ENCODE measurements around the gene ATL2. TPM values are rescaled to one million over a fixed set of nuclear protein-coding genes. Genes with fewer than 3 reads are reported as not detected.

ATL2 gene
- total RNA-seq, 2 experiments from 2014 or later = 52.8 to 54.5 TPM

DNA sequence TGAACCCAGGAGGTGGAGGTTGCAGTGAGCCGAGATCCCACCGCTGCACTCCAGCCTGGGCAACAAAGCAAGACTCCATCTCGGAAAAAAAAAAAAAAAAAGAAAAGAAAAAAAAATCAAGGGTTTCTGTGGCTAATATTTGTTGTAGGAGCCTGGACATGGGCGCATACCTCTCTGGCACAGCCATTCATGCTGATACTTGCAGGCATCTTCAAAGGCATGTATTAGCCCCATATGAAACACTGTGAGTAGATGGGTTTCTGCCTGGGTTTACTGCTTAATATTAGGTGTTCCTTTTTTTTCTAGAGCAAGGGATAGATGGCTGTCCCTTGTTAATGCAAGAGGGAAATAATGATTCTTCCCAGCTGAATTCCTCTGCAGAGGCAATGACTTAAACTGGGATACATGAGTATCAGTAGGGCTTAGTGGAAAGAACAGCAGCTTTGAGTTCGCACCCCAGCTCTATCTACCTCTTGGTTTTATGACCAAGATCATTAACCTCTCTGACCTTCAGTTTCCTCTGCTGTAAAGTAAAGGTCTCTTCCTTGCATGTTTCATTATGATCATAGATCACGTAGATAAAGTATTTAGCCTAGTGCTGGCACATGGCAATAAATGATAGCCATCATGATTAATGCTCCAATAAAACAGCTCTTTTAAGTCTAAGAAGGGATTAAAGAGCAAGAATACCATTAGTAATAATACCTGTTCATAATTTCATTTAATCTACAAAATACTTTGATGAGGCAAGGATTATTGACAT is 4.5 kb upstream of the ATL2 start:
- H3K27me3 Mint-ChIP-seq = no peaks in the 10 kb centered on the region
- H3K9me3 Mint-ChIP-seq = no peaks in the 10 kb centered on the region
- no peak overlapping the region for H3K27ac Mint-ChIP-seq
- H3K36me3 Mint-ChIP-seq (ENCODE audit: low read depth) = no peaks in the 10 kb centered on the region
- CTCF ChIA-PET = no interaction called here
- ATAC-seq = no peak
- H3K4me1 Mint-ChIP-seq (ENCODE audit: low read depth) = peaks cover 24% of the 10 kb centered on the region
- POLR2A ChIA-PET = no interaction called here
- TF ChIP-seq, protein P1, sequence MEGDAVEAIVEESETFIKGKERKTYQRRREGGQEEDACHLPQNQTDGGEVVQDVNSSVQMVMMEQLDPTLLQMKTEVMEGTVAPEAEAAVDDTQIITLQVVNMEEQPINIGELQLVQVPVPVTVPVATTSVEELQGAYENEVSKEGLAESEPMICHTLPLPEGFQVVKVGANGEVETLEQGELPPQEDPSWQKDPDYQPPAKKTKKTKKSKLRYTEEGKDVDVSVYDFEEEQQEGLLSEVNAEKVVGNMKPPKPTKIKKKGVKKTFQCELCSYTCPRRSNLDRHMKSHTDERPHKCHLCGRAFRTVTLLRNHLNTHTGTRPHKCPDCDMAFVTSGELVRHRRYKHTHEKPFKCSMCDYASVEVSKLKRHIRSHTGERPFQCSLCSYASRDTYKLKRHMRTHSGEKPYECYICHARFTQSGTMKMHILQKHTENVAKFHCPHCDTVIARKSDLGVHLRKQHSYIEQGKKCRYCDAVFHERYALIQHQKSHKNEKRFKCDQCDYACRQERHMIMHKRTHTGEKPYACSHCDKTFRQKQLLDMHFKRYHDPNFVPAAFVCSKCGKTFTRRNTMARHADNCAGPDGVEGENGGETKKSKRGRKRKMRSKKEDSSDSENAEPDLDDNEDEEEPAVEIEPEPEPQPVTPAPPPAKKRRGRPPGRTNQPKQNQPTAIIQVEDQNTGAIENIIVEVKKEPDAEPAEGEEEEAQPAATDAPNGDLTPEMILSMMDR (IDR thresholded peaks at IDR 0.05) = no peak
- DNase-seq = no peak
- intact Hi-C loops (cut with micrococcal nuclease) = no loop called here
- H3K4me3 Mint-ChIP-seq = no peak overlapping the region

DNA sequence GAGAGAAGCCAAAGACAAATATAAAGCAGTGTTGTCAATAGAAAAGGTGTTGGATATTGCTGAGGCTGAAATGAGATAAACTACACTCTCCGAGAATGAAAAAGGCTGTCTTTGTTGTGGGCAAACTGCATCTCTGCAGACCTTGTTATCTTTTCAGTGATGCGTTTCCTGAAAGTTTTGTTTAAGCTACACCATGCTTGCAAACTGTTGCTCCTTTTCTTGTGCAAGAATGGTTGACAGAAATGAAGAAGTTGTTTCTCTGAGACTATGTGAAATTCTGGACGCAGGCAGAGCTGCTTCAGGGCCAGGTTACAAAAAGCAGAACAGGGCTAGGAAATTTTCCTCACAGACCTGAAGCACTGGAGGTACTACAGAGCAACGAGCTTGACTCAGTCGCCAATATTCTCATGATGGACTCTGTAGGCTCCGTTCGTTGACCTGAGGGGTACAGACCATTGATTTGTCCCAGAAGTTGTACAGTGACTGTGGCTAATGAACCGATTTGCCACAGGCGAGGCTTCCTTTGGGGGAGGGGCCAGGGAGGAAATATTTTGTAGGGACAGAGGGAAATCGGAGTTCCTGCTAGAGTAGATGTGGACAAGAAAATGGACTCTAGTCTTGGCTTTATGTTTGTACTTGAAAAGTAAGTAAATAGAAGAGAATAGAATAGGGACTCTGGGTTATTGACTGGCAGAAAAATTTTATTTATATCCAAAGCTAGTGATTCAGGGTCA is 3.5 kb upstream of the ATL2 start:
- Mint-ChIP-seq H3K36me3 (ENCODE audit: low read depth) (no peaks in the 10 kb centered on the region), H3K27me3 (no peaks in the 10 kb centered on the region), H3K4me3 (no peak overlapping the region), H3K9me3 (no peaks in the 10 kb centered on the region), H3K4me1 (ENCODE audit: low read depth) (peaks cover 27% of the 10 kb centered on the region), H3K27ac (no peak overlapping the region)
- ChIA-PET CTCF (interaction anchor here (0.5 to 1.0 kb wide), 2 partner anchors 65 to 1039 kb away, joined by 3 read pairs; no protein-coding TSS in a partner anchor), POLR2A (interaction anchor here (0.6 to 0.7 kb wide), 4 partner anchors 12 to 313 kb away, joined by 3 read pairs; no protein-coding TSS in a partner anchor)
- TF ChIP-seq, protein P1 (IDR thresholded peaks at IDR 0.05) = no peak
- ATAC-seq (no peak), DNase-seq (no peak)
- intact Hi-C loops (cut with micrococcal nuclease) = no loop called here

DNA sequence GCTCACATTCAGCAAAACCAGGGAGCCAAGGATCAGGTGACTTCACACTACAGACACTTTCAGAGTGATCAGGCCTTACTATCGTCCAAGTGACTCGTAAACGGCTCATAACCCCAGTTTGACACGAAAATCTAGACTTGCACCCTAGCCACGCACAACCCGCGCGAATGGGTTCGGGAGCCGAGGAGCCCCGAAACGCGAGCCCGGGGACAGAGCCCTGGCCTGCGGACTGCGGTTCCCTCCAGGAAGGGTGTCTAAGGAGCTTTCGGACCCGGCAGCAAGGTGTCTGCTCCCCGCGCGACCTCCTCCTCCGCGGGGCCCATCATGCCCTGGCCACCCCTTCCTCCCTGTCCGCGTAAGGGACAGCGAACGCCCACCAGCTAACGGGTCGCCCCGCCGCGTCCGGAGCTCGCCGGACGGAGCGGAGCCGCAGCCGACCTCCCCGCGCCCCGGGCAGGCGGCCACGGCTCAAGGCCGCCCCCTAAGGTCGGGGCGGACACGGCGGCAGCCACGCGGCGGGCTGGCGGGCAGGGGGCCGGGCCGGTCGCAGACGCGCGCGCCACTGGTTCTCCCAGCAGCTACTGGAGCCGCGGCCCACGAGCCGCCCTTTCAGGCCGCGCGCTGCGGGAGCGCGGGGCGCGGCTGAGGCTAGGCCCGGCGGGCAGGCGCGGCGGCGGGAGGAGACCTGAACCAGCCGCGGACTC is 575 bp downstream of the ATL2 start:
- TF ChIP-seq, protein P1 (IDR thresholded peaks at IDR 0.05) = peak; percentile 43
- POLR2A ChIA-PET = interaction anchor here (0.6 to 3.2 kb wide), 16 partner anchors 11 to 997 kb away, joined by 3 to 20 read pairs (median 3); partner anchors contain the start of gene SRSF7
- ATAC-seq (peak; percentile 48), DNase-seq (peak; percentile 51)
- peak overlapping the region; percentile 89 for H3K4me3 Mint-ChIP-seq
- H3K27ac Mint-ChIP-seq = peak overlapping the region; percentile 87
- H3K9me3 Mint-ChIP-seq = no peaks in the 10 kb centered on the region
- no peaks in the 10 kb centered on the region for H3K27me3 Mint-ChIP-seq
- H3K4me1 Mint-ChIP-seq (ENCODE audit: low read depth) = peaks cover 64% of the 10 kb centered on the region
- no peaks in the 10 kb centered on the region for H3K36me3 Mint-ChIP-seq (ENCODE audit: low read depth)
- intact Hi-C loops (cut with micrococcal nuclease) = loop anchor here (5.0 kb wide), 1 partner anchor 59 kb away; no protein-coding TSS in a partner anchor
- CTCF ChIA-PET = interaction anchor here (0.6 to 3.5 kb wide), 10 partner anchors 10 to 177 kb away, joined by 3 to 22 read pairs (median 5); no protein-coding TSS in a partner anchor

DNA sequence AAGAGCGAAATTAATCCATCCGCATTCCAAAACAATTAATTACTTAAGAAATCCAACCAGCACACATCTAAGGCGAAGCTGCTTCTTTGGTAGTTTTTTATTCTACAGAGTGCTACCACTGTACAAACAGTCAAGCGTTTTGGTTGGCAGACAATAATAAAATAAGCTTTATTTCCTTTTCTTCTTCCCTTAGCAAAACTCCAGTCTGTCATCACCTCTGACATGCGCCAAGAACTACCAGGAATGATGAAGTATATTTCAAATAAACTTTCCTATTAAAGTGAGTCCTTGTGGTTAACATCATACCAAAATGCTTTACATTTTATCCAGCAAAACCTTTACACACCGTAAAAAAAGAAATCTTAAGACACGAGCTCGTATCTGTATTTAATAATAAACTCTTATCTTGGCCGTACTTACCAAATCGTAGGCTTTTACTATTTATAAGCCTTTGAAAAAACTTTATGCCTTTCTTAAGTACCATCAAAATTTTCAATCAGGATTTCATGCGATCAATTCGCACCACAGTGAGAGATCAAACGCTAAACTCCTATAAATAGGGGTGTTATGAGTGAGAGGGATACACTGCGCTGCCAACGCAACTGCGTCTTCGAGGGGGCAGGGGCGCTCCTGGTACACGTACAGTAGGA is 1.3 kb downstream of the ATL2 start:
- no peak for ATAC-seq
- Mint-ChIP-seq H3K4me3 (peak overlapping the region; percentile 89), H3K9me3 (no peaks in the 10 kb centered on the region), H3K27me3 (no peaks in the 10 kb centered on the region), H3K27ac (peak overlapping the region; percentile 87), H3K4me1 (ENCODE audit: low read depth) (peaks cover 65% of the 10 kb centered on the region), H3K36me3 (ENCODE audit: low read depth) (peaks cover 2% of the 10 kb centered on the region)
- DNase-seq = peak; percentile 76
- TF ChIP-seq, protein P1 (IDR thresholded peaks at IDR 0.05) = no peak
- POLR2A ChIA-PET = interaction anchor here (0.6 to 3.2 kb wide), 15 partner anchors 10 to 375 kb away, joined by 3 to 20 read pairs (median 3); partner anchors contain the start of gene SRSF7
- CTCF ChIA-PET = interaction anchor here (0.6 to 3.5 kb wide), 11 partner anchors 9 to 178 kb away, joined by 3 to 22 read pairs (median 4); no protein-coding TSS in a partner anchor
- intact Hi-C loops (cut with micrococcal nuclease) = loop anchor here (5.0 kb wide), 1 partner anchor 59 kb away; no protein-coding TSS in a partner anchor
